Measurements from ENCODE around the gene EIF4E2. TPM values are rescaled to one million over a fixed set of nuclear protein-coding genes. Genes with fewer than 3 reads are reported as not detected.

The EIF4E2 gene
- total RNA-seq, 1 experiment from 2014 or later = 69.6 TPM

DNA sequence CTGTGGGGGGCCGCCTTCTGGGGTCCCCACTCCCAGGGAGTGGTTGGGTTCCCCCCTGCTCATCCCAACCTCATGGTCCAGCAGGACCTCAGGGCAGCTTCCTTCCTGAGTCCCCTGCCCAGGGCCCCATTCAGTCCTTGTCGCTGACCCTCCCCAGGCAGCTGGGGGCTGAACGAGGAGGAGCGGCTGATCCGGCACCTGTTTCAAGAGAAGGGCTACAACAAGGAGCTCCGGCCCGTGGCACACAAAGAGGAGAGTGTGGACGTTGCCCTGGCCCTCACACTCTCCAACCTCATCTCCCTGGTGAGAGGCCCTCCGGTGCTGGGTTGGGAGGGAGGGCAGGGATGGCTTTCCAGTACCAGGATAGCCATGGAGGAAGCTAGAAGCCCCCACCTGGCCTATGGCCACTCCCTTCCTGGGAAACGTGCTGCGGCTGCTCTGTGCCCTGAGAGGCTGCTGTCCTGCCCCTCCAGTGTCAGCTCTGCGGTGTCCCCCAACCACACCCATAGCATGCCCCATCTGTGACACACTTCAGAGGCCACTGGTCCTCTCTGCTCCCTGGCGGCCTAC is 24.0 kb upstream of the EIF4E2 start:
- intact Hi-C loops (cut with micrococcal nuclease; ENCODE audit: unreplicated experiment) = loop anchor here (10.0 kb wide), 2 partner anchors 202 to 622 kb away; no protein-coding TSS in a partner anchor
- Histone ChIP-seq H3K4me3 (no peak overlapping the region), H3K27ac (no peak overlapping the region), H3K4me2 (no peak overlapping the region), H3K4me1 (replicated peaks; ENCODE audit: insufficient read depth) (no peaks in the 10 kb centered on the region), H3K27me3 (ENCODE audit: insufficient read depth, low read depth) (peaks cover 29% of the 10 kb centered on the region), H2AFZ (no peak overlapping the region), H3K9me2 (ENCODE audit: insufficient read depth) (no peaks in the 10 kb centered on the region), H3K36me3 (ENCODE audit: low read depth) (no peaks in the 10 kb centered on the region), H3K9me3 (ENCODE audit: insufficient read depth, low read depth) (no peaks in the 10 kb centered on the region), H3F3A (ENCODE audit: insufficient read depth, low read depth) (no peaks in the 10 kb centered on the region), H3K79me2 (ENCODE audit: low read depth) (no peaks in the 10 kb centered on the region), H4K20me1 (ENCODE audit: insufficient read depth) (no peaks in the 10 kb centered on the region)
- ChIA-PET POLR2A (ENCODE audit: unreplicated experiment) (no interaction called here), CTCF (interaction anchor here (0.5 kb wide), 1 partner anchor 74 kb away, joined by 3 read pairs; no protein-coding TSS in a partner anchor)
- no TSS peak for BruUV-seq (replicated peaks)
- no peak for DNase-seq
- TF ChIP-seq EZH2 (IDR thresholded peaks at IDR 0.05; ENCODE audit: low read depth) = no peak
- TF ChIP-seq, protein P1, sequence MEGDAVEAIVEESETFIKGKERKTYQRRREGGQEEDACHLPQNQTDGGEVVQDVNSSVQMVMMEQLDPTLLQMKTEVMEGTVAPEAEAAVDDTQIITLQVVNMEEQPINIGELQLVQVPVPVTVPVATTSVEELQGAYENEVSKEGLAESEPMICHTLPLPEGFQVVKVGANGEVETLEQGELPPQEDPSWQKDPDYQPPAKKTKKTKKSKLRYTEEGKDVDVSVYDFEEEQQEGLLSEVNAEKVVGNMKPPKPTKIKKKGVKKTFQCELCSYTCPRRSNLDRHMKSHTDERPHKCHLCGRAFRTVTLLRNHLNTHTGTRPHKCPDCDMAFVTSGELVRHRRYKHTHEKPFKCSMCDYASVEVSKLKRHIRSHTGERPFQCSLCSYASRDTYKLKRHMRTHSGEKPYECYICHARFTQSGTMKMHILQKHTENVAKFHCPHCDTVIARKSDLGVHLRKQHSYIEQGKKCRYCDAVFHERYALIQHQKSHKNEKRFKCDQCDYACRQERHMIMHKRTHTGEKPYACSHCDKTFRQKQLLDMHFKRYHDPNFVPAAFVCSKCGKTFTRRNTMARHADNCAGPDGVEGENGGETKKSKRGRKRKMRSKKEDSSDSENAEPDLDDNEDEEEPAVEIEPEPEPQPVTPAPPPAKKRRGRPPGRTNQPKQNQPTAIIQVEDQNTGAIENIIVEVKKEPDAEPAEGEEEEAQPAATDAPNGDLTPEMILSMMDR (conservative IDR thresholded peaks at IDR 0.05) = no peak

DNA sequence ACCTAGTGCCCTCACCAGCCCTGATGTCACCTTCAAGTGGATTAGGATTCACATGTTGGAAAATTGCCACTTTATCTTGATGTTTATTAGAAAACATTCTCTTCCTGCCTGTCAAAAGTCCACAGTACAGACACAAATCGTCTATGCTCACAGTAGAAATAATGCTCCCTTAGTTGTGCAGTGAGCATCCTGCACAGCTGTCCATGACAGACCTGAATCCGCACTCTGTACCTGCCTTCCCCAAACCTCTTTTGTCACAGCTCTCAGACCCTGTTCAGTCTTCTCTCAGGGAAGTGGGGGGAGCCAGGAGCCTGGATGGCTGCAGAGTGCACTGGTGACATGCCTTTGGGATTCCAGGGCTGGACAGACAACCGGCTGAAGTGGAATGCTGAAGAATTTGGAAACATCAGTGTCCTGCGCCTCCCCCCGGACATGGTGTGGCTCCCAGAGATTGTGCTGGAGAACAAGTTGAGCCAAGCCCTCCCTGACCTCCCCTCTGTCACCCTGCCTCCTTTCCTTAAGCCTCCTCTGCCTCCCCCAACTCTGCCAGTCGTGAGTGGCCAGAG is 22.5 kb upstream of the EIF4E2 start:
- no peak for DNase-seq
- BruUV-seq (replicated peaks) = no TSS peak

DNA sequence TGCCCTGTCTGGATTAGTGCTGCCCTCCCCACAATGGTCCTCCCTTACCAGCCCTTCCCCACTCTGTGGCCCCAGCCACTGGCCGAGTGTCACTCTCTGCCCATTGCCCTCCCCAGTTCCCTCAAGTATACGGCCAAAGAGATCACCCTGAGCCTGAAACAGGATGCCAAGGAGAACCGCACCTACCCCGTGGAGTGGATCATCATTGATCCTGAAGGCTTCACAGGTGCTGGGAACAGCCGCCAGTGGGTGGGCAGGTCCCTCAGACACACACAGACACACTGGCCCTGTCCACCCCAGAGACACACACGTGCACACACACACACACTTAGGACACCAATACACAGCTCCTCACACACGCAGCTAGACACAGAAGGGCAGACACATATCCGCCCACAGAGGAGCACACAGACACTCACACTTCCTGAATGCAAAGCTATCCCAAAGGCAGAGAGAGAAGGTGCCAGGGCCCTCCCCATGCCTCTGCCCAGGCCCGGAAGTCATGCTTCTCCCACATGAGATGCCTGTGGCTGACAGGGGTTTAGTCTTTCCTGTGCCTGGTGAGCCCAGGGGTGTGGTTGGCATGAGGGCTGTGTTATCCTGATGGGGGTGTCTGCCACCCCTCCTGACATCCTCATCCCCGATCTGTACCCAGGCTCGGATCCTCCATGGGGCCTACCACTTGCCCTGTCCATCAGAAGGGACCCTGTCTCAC is 21.6 kb upstream of the EIF4E2 start:
- Histone ChIP-seq H3K9me2 (ENCODE audit: insufficient read depth) (no peaks in the 10 kb centered on the region), H3K79me2 (ENCODE audit: low read depth) (no peaks in the 10 kb centered on the region), H3K4me1 (replicated peaks; ENCODE audit: insufficient read depth) (no peaks in the 10 kb centered on the region), H2AFZ (no peak overlapping the region), H3K4me3 (no peak overlapping the region), H3K36me3 (ENCODE audit: low read depth) (no peaks in the 10 kb centered on the region), H3K4me2 (no peak overlapping the region), H3K27ac (no peak overlapping the region), H3K9me3 (ENCODE audit: insufficient read depth, low read depth) (no peaks in the 10 kb centered on the region), H4K20me1 (ENCODE audit: insufficient read depth) (no peaks in the 10 kb centered on the region), H3F3A (ENCODE audit: insufficient read depth, low read depth) (no peaks in the 10 kb centered on the region), H3K27me3 (ENCODE audit: insufficient read depth, low read depth) (peaks cover 9% of the 10 kb centered on the region)
- TF ChIP-seq, protein P1 (conservative IDR thresholded peaks at IDR 0.05) = no peak
- no peak for TF ChIP-seq EZH2 (IDR thresholded peaks at IDR 0.05; ENCODE audit: low read depth)
- intact Hi-C loops (cut with micrococcal nuclease; ENCODE audit: unreplicated experiment) = loop anchor here (10.0 kb wide), 2 partner anchors 204 to 624 kb away; no protein-coding TSS in a partner anchor
- POLR2A ChIA-PET (ENCODE audit: unreplicated experiment) = no interaction called here
- CTCF ChIA-PET = no interaction called here
- BruUV-seq (replicated peaks) = no TSS peak
- no peak for DNase-seq

More for the DNA sequence above, 22.5 kb upstream of the EIF4E2 start:
- Histone ChIP-seq H3K4me3 (no peak overlapping the region), H3K36me3 (ENCODE audit: low read depth) (no peaks in the 10 kb centered on the region), H3K9me3 (ENCODE audit: insufficient read depth, low read depth) (no peaks in the 10 kb centered on the region), H3K27ac (no peak overlapping the region), H2AFZ (no peak overlapping the region), H3K4me2 (no peak overlapping the region), H3K27me3 (ENCODE audit: insufficient read depth, low read depth) (peaks cover 17% of the 10 kb centered on the region), H3K9me2 (ENCODE audit: insufficient read depth) (no peaks in the 10 kb centered on the region), H4K20me1 (ENCODE audit: insufficient read depth) (no peaks in the 10 kb centered on the region), H3F3A (ENCODE audit: insufficient read depth, low read depth) (no peaks in the 10 kb centered on the region), H3K79me2 (ENCODE audit: low read depth) (no peaks in the 10 kb centered on the region), H3K4me1 (replicated peaks; ENCODE audit: insufficient read depth) (no peaks in the 10 kb centered on the region)
- intact Hi-C loops (cut with micrococcal nuclease; ENCODE audit: unreplicated experiment) = loop anchor here (10.0 kb wide), 2 partner anchors 203 to 623 kb away; no protein-coding TSS in a partner anchor
- ChIA-PET POLR2A (ENCODE audit: unreplicated experiment) (no interaction called here), CTCF (no interaction called here)
- TF ChIP-seq, protein P1 (conservative IDR thresholded peaks at IDR 0.05) = no peak
- no peak for TF ChIP-seq EZH2 (IDR thresholded peaks at IDR 0.05; ENCODE audit: low read depth)

Data from PC-9 (cell line).